22Rv1 (cell line): ENCODE measurements around the gene KCNIP4.

ENCODE experiments used
- CTCF ChIP-seq: fragments of 450-650 bp; IDR thresholded peaks from 2 replicates; pipeline ENCODE4 v1.5.1; 2017; ENCODE audit warnings: mild to moderate bottlenecking
- ZFX ChIP-seq: fragments of 450-650 bp; IDR thresholded peaks from 2 replicates; pipeline ENCODE4 v1.6.1; 2017; ENCODE audit warnings: antibody characterized with exemption, borderline replicate concordance

DNA sequence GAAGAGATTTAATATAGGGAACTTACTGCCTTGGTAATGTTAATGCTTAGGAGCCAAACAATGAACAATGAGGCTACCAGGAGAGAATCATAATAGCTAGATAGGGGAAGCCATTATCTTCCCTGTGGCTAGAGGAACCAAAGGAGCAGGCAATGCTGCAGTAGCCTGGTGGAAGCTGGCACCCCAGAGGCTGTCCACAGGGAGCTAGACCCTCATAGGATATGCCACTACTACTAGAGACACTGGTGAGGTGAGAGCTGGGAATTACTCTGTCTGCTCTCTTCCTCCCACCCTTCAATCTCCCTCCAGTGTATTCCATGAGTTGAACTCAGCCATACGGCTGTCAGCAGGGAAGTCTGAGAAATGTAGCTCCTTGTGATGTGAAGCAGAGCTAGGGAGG lies 601.4 kb downstream of the KCNIP4 start:
- no peak for TF ChIP-seq CTCF
- no peak for TF ChIP-seq ZFX
